H1 (cell line): ENCODE data around the gene LCAT. TPM values are rescaled to one million over a fixed set of nuclear protein-coding genes. Genes with fewer than 3 reads are reported as not detected.
"Not testable (repeated sequence)": the region's sequence is repeated elsewhere in the genome, so short reads cannot be mapped to it uniquely, and the experiment has no call there.

Experiments
- CTCF ChIA-PET: fragments of 300-600 bp; sonication (Branson Sonifier 250); formaldehyde crosslinking; loops from one replicate; lab custom pipeline; 2021; ENCODE audit not compliant: partially characterized antibody; lab: Charles Lee
- POLR2A ChIA-PET: fragments of 300-600 bp; sonication (Branson Sonifier 250); formaldehyde crosslinking; loops from one replicate; lab custom pipeline; 2021; ENCODE audit warnings: inconsistent platforms; ENCODE audit not compliant: partially characterized antibody; lab: Charles Lee
- DNase-seq, 2 experiments: peaks; one replicate each; pipeline versions ENCODE4 v3.0.0 to v3.0.0-alpha.2; 2010 to 2022; ENCODE audit warnings: low spot score in 2 of 2, low read depth in 1 of 2, mixed read lengths in 1 of 2
- FAIRE-seq: peaks from 2 replicates; lab custom pipeline; 2011; peaks lifted over from hg19 to GRCh38; lab: Jason Lieb, UNC
- H2AFZ ChIP-seq: 2 replicates; pipeline ENCODE4 v1.8.1; 2012; ENCODE audit warnings: low read length, inconsistent platforms
- H2AK5ac ChIP-seq: 2 replicates; pipeline ENCODE4 v1.6.1; 2013; ENCODE audit warnings: low read depth, low read length
- H2BK120ac ChIP-seq: replicated peaks from 2 replicates; pipeline ENCODE3; 2013; ENCODE audit warnings: low read depth, low read length, inconsistent platforms
- H2BK12ac ChIP-seq: 2 replicates; pipeline ENCODE4 v1.6.1; 2013; ENCODE audit warnings: low read depth, low read length
- H2BK15ac ChIP-seq: 2 replicates; pipeline ENCODE4 v1.6.1; 2013; ENCODE audit warnings: low read length
- H2BK20ac ChIP-seq: 2 replicates; pipeline ENCODE4 v1.6.1; 2013; ENCODE audit warnings: low read length
- H2BK5ac ChIP-seq: 2 replicates; pipeline ENCODE4 v1.6.1; 2013; ENCODE audit warnings: low read depth, low read length
- H3K14ac ChIP-seq: 2 replicates; pipeline ENCODE4 v1.6.1; 2013; ENCODE audit warnings: inconsistent platforms; ENCODE audit not compliant: insufficient read length
- H3K18ac ChIP-seq: 2 replicates; pipeline ENCODE4 v1.6.1; 2013; ENCODE audit warnings: low read length; ENCODE audit errors: extremely low read depth
- H3K23ac ChIP-seq: 2 replicates; pipeline ENCODE4 v1.6.1; 2013; ENCODE audit warnings: inconsistent platforms; ENCODE audit not compliant: insufficient read length
- H3K23me2 ChIP-seq: 2 replicates; pipeline ENCODE4 v1.6.1; 2013; ENCODE audit warnings: low read depth, low read length
- H3K27ac ChIP-seq: 2 replicates; pipeline ENCODE4 v1.6.1; 2011; ENCODE audit warnings: low read depth, low read length, inconsistent platforms
- H3K27me3 ChIP-seq, 4 experiments: replicated peaks in 1 of 4; 1 replicate in 1 of 4; 2 replicates in 3 of 4; pipeline versions ENCODE4 v1.6.1 to v1.8.1; 2011 to 2013; ENCODE audit warnings: low read length in 3 of 4, mild to moderate bottlenecking in 3 of 4, inconsistent platforms in 2 of 4, mixed read lengths in 2 of 4, moderate library complexity in 1 of 4; ENCODE audit not compliant: control insufficient read depth in 3 of 4, insufficient read depth in 3 of 4; ENCODE audit errors: extremely low read depth in 1 of 4
- H3K36me3 ChIP-seq, 4 experiments: 2 replicates each; pipeline versions ENCODE4 v1.6.1 to v1.8.1; 2011 to 2013; ENCODE audit warnings: mild to moderate bottlenecking in 4 of 4, low read length in 3 of 4, moderate library complexity in 2 of 4, control low read depth in 1 of 4, inconsistent platforms in 1 of 4; ENCODE audit not compliant: insufficient read depth in 4 of 4, control insufficient read depth in 2 of 4
- H3K4ac ChIP-seq: replicated peaks from 2 replicates; pipeline ENCODE3; 2013; ENCODE audit warnings: low read length, low read depth, mixed read lengths, inconsistent platforms; ENCODE audit not compliant: insufficient read length
- H3K4me1 ChIP-seq, 4 experiments: replicated peaks in 1 of 4; 1 replicate in 1 of 4; 2 replicates in 3 of 4; pipeline versions ENCODE4 v1.6.1 to v1.8.1; 2011 to 2013; ENCODE audit warnings: low read length in 3 of 4, inconsistent platforms in 2 of 4, mixed read lengths in 1 of 4; ENCODE audit not compliant: insufficient read depth in 4 of 4, control insufficient read depth in 3 of 4
- H3K4me2 ChIP-seq, 2 experiments: 2 replicates each; pipeline versions ENCODE4 v1.6.1 to v1.8.1; 2011 to 2013; ENCODE audit warnings: low read depth in 2 of 2, low read length in 2 of 2, control low read depth in 1 of 2, inconsistent platforms in 1 of 2, mild to moderate bottlenecking in 1 of 2; ENCODE audit not compliant: insufficient read depth in 1 of 2
- H3K4me3 ChIP-seq, 4 experiments: fragments of 200-600, 300-600 bp in 1 of 4; sonication (generic), shearing (Covaris generic), sonication (Bioruptor Twin) in 1 of 4; 2 replicates each; pipeline versions ENCODE4 v1.5.1 to v1.8.1; 2011 to 2016; ENCODE audit warnings: low read length in 4 of 4, low read depth in 3 of 4, control low read depth in 2 of 4, inconsistent platforms in 2 of 4, mild to moderate bottlenecking in 2 of 4, mixed read lengths in 1 of 4, moderate library complexity in 1 of 4; ENCODE audit not compliant: insufficient read depth in 2 of 4; ENCODE audit errors: extremely low read depth in 1 of 4
- H3K56ac ChIP-seq: replicated peaks from 2 replicates; pipeline ENCODE3; 2013; ENCODE audit warnings: low read depth, mild to moderate bottlenecking, mixed read lengths, low read length, inconsistent platforms; ENCODE audit not compliant: insufficient read length
- H3K79me1 ChIP-seq: 2 replicates; pipeline ENCODE4 v1.6.1; 2013; ENCODE audit warnings: low read depth, low read length, control low read depth
- H3K79me2 ChIP-seq, 2 experiments: 2 replicates each; pipeline versions ENCODE4 v1.6.1 to v1.8.1; 2012 to 2013; ENCODE audit warnings: low read length in 2 of 2, mild to moderate bottlenecking in 2 of 2, inconsistent platforms in 1 of 2; ENCODE audit not compliant: insufficient read depth in 2 of 2, control insufficient read depth in 1 of 2
- H3K9ac ChIP-seq, 4 experiments: replicated peaks in 1 of 4; 1 replicate in 1 of 4; 2 replicates in 3 of 4; pipeline versions ENCODE4 v1.6.1 to v1.8.1; 2011 to 2013; ENCODE audit warnings: low read depth in 3 of 4, low read length in 3 of 4, control low read depth in 2 of 4, mild to moderate bottlenecking in 2 of 4, moderate library complexity in 2 of 4, inconsistent platforms in 1 of 4; ENCODE audit errors: extremely low read depth in 1 of 4
- H3K9me3 ChIP-seq, 2 experiments: 2 replicates each; pipeline versions ENCODE4 v1.6.1 to v1.8.1; 2012 to 2013; ENCODE audit warnings: mild to moderate bottlenecking in 2 of 2, moderate library complexity in 2 of 2, control low read depth in 1 of 2, inconsistent platforms in 1 of 2, low read depth in 1 of 2, low read length in 1 of 2, mixed read lengths in 1 of 2; ENCODE audit not compliant: insufficient read depth in 2 of 2
- H4K20me1 ChIP-seq, 2 experiments: replicated peaks in 1 of 2; 2 replicates each; pipeline versions ENCODE3 to v1.8.1; 2011 to 2013; ENCODE audit warnings: inconsistent platforms in 2 of 2, low read length in 2 of 2, mild to moderate bottlenecking in 1 of 2; ENCODE audit not compliant: insufficient read depth in 2 of 2, control insufficient read depth in 1 of 2
- H4K5ac ChIP-seq: 2 replicates; pipeline ENCODE4 v1.6.1; 2013; ENCODE audit warnings: low read length, low read depth, mixed read lengths, inconsistent platforms; ENCODE audit not compliant: insufficient read length
- H4K8ac ChIP-seq: 2 replicates; pipeline ENCODE4 v1.8.0; 2013; ENCODE audit warnings: mild to moderate bottlenecking, moderate library complexity, low read length, inconsistent platforms; ENCODE audit not compliant: insufficient read depth; ENCODE audit errors: extremely low read depth
- H4K91ac ChIP-seq: replicated peaks from 2 replicates; pipeline ENCODE3; 2013; ENCODE audit warnings: low read length, mixed read lengths, inconsistent platforms; ENCODE audit not compliant: insufficient read length
- WGBS, 2 experiments: shearing (Covaris generic) in 1 of 2; methylation state at CpG; one replicate each; pipeline versions ENCODE4 v1.1.6 to v1.1.7; 2013 to 2015; ENCODE audit warnings: low lambda C conversion rate in 2 of 2, mixed read lengths in 2 of 2, inconsistent platforms in 1 of 2, low coverage in 1 of 2, missing lambda C conversion rate in 1 of 2; ENCODE audit not compliant: insufficient replicate concordance in 2 of 2, insufficient coverage in 1 of 2, insufficient read length in 1 of 2; ENCODE audit errors: extremely low coverage in 1 of 2, missing lambda C conversion rate in 1 of 2; 5-methylcytosine and 5-hydroxymethylcytosine counted together
- polyA plus RNA-seq, 7 experiments: library from polyadenylated mRNA; depleted of rRNA in 3 of 7; stranded (reverse) in 5 of 7; unstranded in 2 of 7; fragments of >200 nt in 5 of 7; fragments of 200-250 nt in 2 of 7; gene quantifications; 1 replicate in 5 of 7; 2 replicates in 1 of 7; 4 replicates in 1 of 7; pipeline versions ENCODE4 v1.2.1 to v1.2.3, GENCODE V29; 2011 to 2013; ENCODE audit warnings: missing spikeins in 2 of 7, mixed read lengths in 2 of 7
- total RNA-seq: library from RNA; stranded (reverse); fragmentation: NEBNext Ultra II Directional; extraction: Animal tissue kit (Norgen Biotek cat#: 25700); gene quantifications from 2 replicates; pipeline ENCODE4 v1.2.1, GENCODE V29; 2021

Gene LCAT
- total and polyA plus RNA-seq, 2 of the 8 experiments (the other 6 are each of a cell fraction or from before 2014, with no cell fraction given), result 9.4 to 19.6 TPM

GRCh38 chr16:67972285-67972684 lies 28.4 kb upstream of the LCAT start:
- CTCF ChIA-PET, result interaction anchor here (1.3 to 5.2 kb wide), 5 partner anchors 9 to 93 kb away, joined by 3 to 27 read pairs (median 4); partner anchors contain the start of gene DPEP3

More at GRCh38 chr16:67972285-67972684, 28.4 kb upstream of the LCAT start:
- FAIRE-seq, POLR2A ChIA-PET, H3K4me3 ChIP-seq, H2AFZ ChIP-seq, H3K4ac ChIP-seq, H3K23ac ChIP-seq, H4K5ac ChIP-seq, H2BK12ac ChIP-seq, H2AK5ac ChIP-seq, H4K91ac ChIP-seq, H3K79me2 ChIP-seq, H2BK5ac ChIP-seq, H3K9ac ChIP-seq, H3K14ac ChIP-seq, H3K79me1 ChIP-seq, H2BK120ac ChIP-seq, H3K18ac ChIP-seq, H4K8ac ChIP-seq, H3K9me3 ChIP-seq, H3K36me3 ChIP-seq, H2BK20ac ChIP-seq, H3K23me2 ChIP-seq, H3K4me1 ChIP-seq, H3K56ac ChIP-seq, H3K27me3 ChIP-seq, H3K4me2 ChIP-seq, H2BK15ac ChIP-seq, DNase-seq, H3K27ac ChIP-seq, H4K20me1 ChIP-seq: not testable (repeated sequence)
- WGBS, 2 experiments, result 95% methylated on average over 7 of the region's 7 CpGs; no CpG with 5 or more reads in 1 of the 2 experiments
